KG1 (cell line): ENCODE measurements around the gene RBM19.

Experiments used
- DNase-seq: peaks from one replicate; lab custom pipeline; 2025; lab: John Stamatoyannopoulos, UW

RBM19 gene

GRCh38 chr12:113802000-113802749, 163.9 kb downstream of the RBM19 start:
- no peak for DNase-seq

- DNase-seq = no peak
These were observed 165.9 kb downstream of the RBM19 start for GRCh38 chr12:113800201-113800600.

- DNase-seq = no peak
These were observed 167.6 kb downstream of the RBM19 start for GRCh38 chr12:113798552-113798951.

GRCh38 chr12:113797535-113797868, 168.6 kb downstream of the RBM19 start:
- no peak for DNase-seq

GRCh38 chr12:113796852-113797534, 169.1 kb downstream of the RBM19 start:
- DNase-seq = no peak

- no peak for DNase-seq
These were observed 169.9 kb downstream of the RBM19 start for GRCh38 chr12:113796066-113796827.

- no peak for DNase-seq
These were observed 170.7 kb downstream of the RBM19 start for GRCh38 chr12:113795445-113795844.

- DNase-seq = no peak
These were observed 171.4 kb downstream of the RBM19 start for GRCh38 chr12:113794774-113795173.

GRCh38 chr12:113793250-113793649, 172.9 kb downstream of the RBM19 start:
- DNase-seq = no peak

- DNase-seq = no peak
These were observed 173.7 kb downstream of the RBM19 start for GRCh38 chr12:113792450-113792849.

GRCh38 chr12:113788020-113788856, 177.9 kb downstream of the RBM19 start:
- DNase-seq = no peak

GRCh38 chr12:113786107-113786506, 180.0 kb downstream of the RBM19 start:
- no peak for DNase-seq

- DNase-seq = no peak
These were observed 182.3 kb downstream of the RBM19 start for GRCh38 chr12:113783811-113784210.

- DNase-seq = no peak
These were observed 183.3 kb downstream of the RBM19 start for GRCh38 chr12:113782873-113783272.

GRCh38 chr12:113781415-113782198, 184.5 kb downstream of the RBM19 start:
- DNase-seq = no peak

GRCh38 chr12:113779774-113780173, 186.4 kb downstream of the RBM19 start:
- DNase-seq = no peak

- DNase-seq = no peak
These were observed 187.5 kb downstream of the RBM19 start for GRCh38 chr12:113778432-113779132.

- DNase-seq = no peak
These were observed 188.4 kb downstream of the RBM19 start for GRCh38 chr12:113777751-113778150.

- DNase-seq = no peak
These were observed 189.6 kb downstream of the RBM19 start for GRCh38 chr12:113776536-113776935.

GRCh38 chr12:113774526-113774925, 191.6 kb downstream of the RBM19 start:
- DNase-seq = no peak
